Activated naive CD4-positive, alpha-beta T cell treated with anti-CD3 and anti-CD28 coated beads for 36 hours (primary cell): Measurements from ENCODE around the gene LAG3. TPM values are rescaled to one million over a fixed set of nuclear protein-coding genes. Genes with fewer than 3 reads are reported as not detected.

Experiments
- CTCF ChIA-PET: fragments of 350-600 bp; sonication (Branson Sonifier 250); formaldehyde crosslinking; loops from one replicate; lab custom pipeline; 2021; ENCODE audit warnings: antibody characterized with exemption; lab: Charles Lee
- DNase-seq: peaks from one replicate; pipeline ENCODE4 v3.0.0-alpha.2; 2020
- H3K27ac Mint-ChIP-seq: one replicate; pipeline ENCODE4 v1.8.0; 2021; ENCODE audit warnings: mild to moderate bottlenecking, mixed read lengths
- H3K27me3 Mint-ChIP-seq: one replicate; pipeline ENCODE4 v1.8.0; 2021; ENCODE audit warnings: low read depth, mixed read lengths
- H3K36me3 Mint-ChIP-seq: one replicate; pipeline ENCODE4 v1.8.0; 2021; ENCODE audit warnings: low read depth, mixed read lengths
- H3K4me1 Mint-ChIP-seq: one replicate; pipeline ENCODE4 v1.8.0; 2021; ENCODE audit warnings: low read depth, mixed read lengths
- H3K4me3 Mint-ChIP-seq: one replicate; pipeline ENCODE4 v1.8.0; 2021; ENCODE audit warnings: mild to moderate bottlenecking, moderate library complexity, mixed read lengths
- H3K9me3 Mint-ChIP-seq: one replicate; pipeline ENCODE4 v1.8.0; 2021; ENCODE audit warnings: mixed read lengths
- intact Hi-C: fragments of 100-400 bp; cut with micrococcal nuclease; formaldehyde crosslinking; loops from one replicate; pipeline ENCODE4 v1.15.1; 2023
- total RNA-seq, 2 experiments: library from RNA; stranded (reverse); gene quantifications; one replicate each; pipeline ENCODE4 v1.2.3, GENCODE V29; 2021

Gene LAG3
- total RNA-seq, 2 experiments from 2014 or later: 22.8 to 25.1 TPM

- H3K36me3 Mint-ChIP-seq: peaks cover 23% of the 10 kb centered on the region
- CTCF ChIA-PET: no interaction called here
Measured at GRCh38 chr12:6818645-6819044, 46.3 kb downstream of the LAG3 start.

GRCh38 chr12:6819106-6820030 lies 47.0 kb downstream of the LAG3 start:
- Mint-ChIP-seq H3K36me3 (peaks cover 18% of the 10 kb centered on the region), H3K4me1 (peaks cover 11% of the 10 kb centered on the region)

More at GRCh38 chr12:6818645-6819044, 46.3 kb downstream of the LAG3 start:
- DNase-seq: no peak
- Mint-ChIP-seq H3K4me3 (no peak overlapping the region), H3K4me1 (peaks cover 11% of the 10 kb centered on the region), H3K9me3 (no peaks in the 10 kb centered on the region), H3K27me3 (peaks cover 2% of the 10 kb centered on the region), H3K27ac (no peak overlapping the region)
- intact Hi-C loops: no loop called here

GRCh38 chr12:6820166-6820565 lies 47.8 kb downstream of the LAG3 start:
- CTCF ChIA-PET: interaction anchor here (1.5 to 11.7 kb wide), 2 partner anchors 40 to 64 kb away, joined by 4 to 166 read pairs; partner anchors contain the start of gene MLF2
- Mint-ChIP-seq H3K27me3 (peaks cover 8% of the 10 kb centered on the region), H3K4me1 (peaks cover 11% of the 10 kb centered on the region), H3K36me3 (peaks cover 13% of the 10 kb centered on the region), H3K4me3 (no peak overlapping the region), H3K27ac (no peak overlapping the region), H3K9me3 (no peaks in the 10 kb centered on the region)
- intact Hi-C loops: no loop called here
- no peak for DNase-seq

More at GRCh38 chr12:6819106-6820030, 47.0 kb downstream of the LAG3 start:
- no peak overlapping the region for H3K27ac Mint-ChIP-seq
- intact Hi-C loops: no loop called here
- no peaks in the 10 kb centered on the region for H3K9me3 Mint-ChIP-seq
- H3K4me3 Mint-ChIP-seq: no peak overlapping the region
- no peak for DNase-seq
- CTCF ChIA-PET: interaction anchor here (11.7 kb wide), 1 partner anchor 64 kb away, joined by 166 read pairs; the partner anchor contains the start of gene MLF2
- H3K27me3 Mint-ChIP-seq: peaks cover 2% of the 10 kb centered on the region

- CTCF ChIA-PET: interaction anchor here (0.7 to 11.7 kb wide), 9 partner anchors 9 to 204 kb away, joined by 3 to 166 read pairs (median 4); partner anchors contain the start of gene MLF2
- Mint-ChIP-seq H3K36me3 (peaks cover 11% of the 10 kb centered on the region), H3K4me3 (peak within 1 kb of the TSS; percentile 32), H3K4me1 (peaks cover 13% of the 10 kb centered on the region), H3K27ac (no peak within 1 kb of the TSS), H3K9me3 (no peaks in the 10 kb centered on the region), H3K27me3 (peaks cover 12% of the 10 kb centered on the region)
- peak; percentile 27 for DNase-seq
- intact Hi-C loops: no loop called here
Measured at GRCh38 chr12:6821591-6822425, 49.5 kb downstream of the LAG3 start, which contains the start of gene GPR162. Gene GPR162, plus strand, starts transcription at chr12:6821821. Its CDS starts 2,078 bp downstream, at chr12:6823899.

GRCh38 chr12:6822426-6823135 lies 50.3 kb downstream of the LAG3 start:
- Mint-ChIP-seq H3K4me3 (no peak overlapping the region), H3K27me3 (peaks cover 16% of the 10 kb centered on the region)

GRCh38 chr12:6823182-6824084 lies 51.1 kb downstream of the LAG3 start:
- Mint-ChIP-seq H3K4me1 (peaks cover 20% of the 10 kb centered on the region), H3K36me3 (peaks cover 2% of the 10 kb centered on the region), H3K27ac (no peak overlapping the region), H3K4me3 (no peak overlapping the region), H3K9me3 (no peaks in the 10 kb centered on the region), H3K27me3 (peaks cover 19% of the 10 kb centered on the region)
- intact Hi-C loops: no loop called here
- DNase-seq: no peak
- CTCF ChIA-PET: interaction anchor here (0.6 to 11.7 kb wide), 13 partner anchors 10 to 104 kb away, joined by 3 to 166 read pairs (median 4); partner anchors contain the start of genes CD4 and MLF2

More at GRCh38 chr12:6822426-6823135, 50.3 kb downstream of the LAG3 start:
- H3K27ac Mint-ChIP-seq: no peak overlapping the region
- H3K9me3 Mint-ChIP-seq: no peaks in the 10 kb centered on the region
- intact Hi-C loops: no loop called here
- peaks cover 8% of the 10 kb centered on the region for H3K36me3 Mint-ChIP-seq
- H3K4me1 Mint-ChIP-seq: peaks cover 17% of the 10 kb centered on the region
- DNase-seq: no peak
- CTCF ChIA-PET: interaction anchor here (0.8 to 11.7 kb wide), 7 partner anchors 10 to 67 kb away, joined by 3 to 166 read pairs (median 4); partner anchors contain the start of gene MLF2

- Mint-ChIP-seq H3K27me3 (peaks cover 19% of the 10 kb centered on the region), H3K4me3 (no peak overlapping the region), H3K9me3 (no peaks in the 10 kb centered on the region), H3K36me3 (no peaks in the 10 kb centered on the region), H3K4me1 (peaks cover 25% of the 10 kb centered on the region), H3K27ac (no peak overlapping the region)
- no peak for DNase-seq
- intact Hi-C loops: no loop called here
- CTCF ChIA-PET: interaction anchor here (0.6 to 11.7 kb wide), 22 partner anchors 10 to 203 kb away, joined by 3 to 166 read pairs (median 6); partner anchors contain the start of genes CD4, MLF2 and PTMS
Measured at GRCh38 chr12:6824085-6824775, 51.9 kb downstream of the LAG3 start.

GRCh38 chr12:6824901-6825381 lies 52.6 kb downstream of the LAG3 start:
- peaks cover 19% of the 10 kb centered on the region for H3K27me3 Mint-ChIP-seq
- CTCF ChIA-PET: interaction anchor here (0.6 to 11.7 kb wide), 32 partner anchors 11 to 204 kb away, joined by 3 to 166 read pairs (median 5); partner anchors contain the start of genes CD4, COPS7A, LAG3 and MLF2
- intact Hi-C loops: loop anchor here (1.0 to 5.0 kb wide), 7 partner anchors 36 to 258 kb away; partner anchors contain the start of genes CD4, MLF2, NOP2 and PTMS

GRCh38 chr12:6825398-6826124 lies 53.2 kb downstream of the LAG3 start:
- peaks cover 19% of the 10 kb centered on the region for H3K27me3 Mint-ChIP-seq
- no peaks in the 10 kb centered on the region for H3K36me3 Mint-ChIP-seq
- intact Hi-C loops: loop anchor here (1.0 to 5.0 kb wide), 8 partner anchors 36 to 258 kb away; partner anchors contain the start of genes CD4, MLF2, NOP2 and PTMS
- H3K4me3 Mint-ChIP-seq: no peak overlapping the region
- peak; percentile 92 for DNase-seq
- H3K9me3 Mint-ChIP-seq: no peaks in the 10 kb centered on the region
- H3K4me1 Mint-ChIP-seq: peaks cover 28% of the 10 kb centered on the region
- no peak overlapping the region for H3K27ac Mint-ChIP-seq
- CTCF ChIA-PET: interaction anchor here (0.6 to 11.7 kb wide), 39 partner anchors 10 to 362 kb away, joined by 3 to 166 read pairs (median 4); partner anchors contain the start of genes CD4, CDCA3, COPS7A and LAG3

More at GRCh38 chr12:6824901-6825381, 52.6 kb downstream of the LAG3 start:
- H3K36me3 Mint-ChIP-seq: no peaks in the 10 kb centered on the region
- H3K9me3 Mint-ChIP-seq: no peaks in the 10 kb centered on the region
- H3K4me3 Mint-ChIP-seq: no peak overlapping the region
- DNase-seq: no peak
- H3K27ac Mint-ChIP-seq: no peak overlapping the region
- peaks cover 28% of the 10 kb centered on the region for H3K4me1 Mint-ChIP-seq
